Medulla oblongata (tissue), 1 donor: ENCODE measurements around the gene GPR25.
"Not testable (repeated sequence)": the region's sequence is repeated elsewhere in the genome, so short reads cannot be mapped to it uniquely, and the experiment has no call there.

Source experiments
- DNase-seq: peaks from one replicate; pipeline ENCODE4 v3.0.0-alpha.2; 2015; ENCODE audit errors: extremely low spot score

Gene GPR25

DNA sequence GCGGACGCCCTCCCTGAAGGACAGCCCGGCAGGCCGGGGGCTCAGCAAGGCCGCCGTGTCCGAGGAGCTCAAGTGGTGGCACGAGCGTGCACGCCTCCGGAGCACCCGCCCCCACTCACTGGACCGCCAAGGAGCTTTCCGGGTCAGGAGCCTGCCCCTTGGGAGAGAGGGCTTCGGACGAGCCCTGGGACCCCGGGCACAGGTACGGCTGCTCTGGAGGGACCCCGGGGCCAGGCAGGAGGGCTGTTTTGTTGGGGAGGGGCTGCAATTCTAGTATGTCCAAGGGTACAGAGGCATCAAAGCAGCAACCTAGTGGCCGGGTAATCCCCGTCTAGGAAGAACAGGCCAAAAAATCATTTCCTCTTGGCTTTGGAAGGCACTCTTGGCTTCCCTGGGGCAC, 39.2 kb downstream of the GPR25 start:
- not testable (repeated sequence) for DNase-seq

DNA sequence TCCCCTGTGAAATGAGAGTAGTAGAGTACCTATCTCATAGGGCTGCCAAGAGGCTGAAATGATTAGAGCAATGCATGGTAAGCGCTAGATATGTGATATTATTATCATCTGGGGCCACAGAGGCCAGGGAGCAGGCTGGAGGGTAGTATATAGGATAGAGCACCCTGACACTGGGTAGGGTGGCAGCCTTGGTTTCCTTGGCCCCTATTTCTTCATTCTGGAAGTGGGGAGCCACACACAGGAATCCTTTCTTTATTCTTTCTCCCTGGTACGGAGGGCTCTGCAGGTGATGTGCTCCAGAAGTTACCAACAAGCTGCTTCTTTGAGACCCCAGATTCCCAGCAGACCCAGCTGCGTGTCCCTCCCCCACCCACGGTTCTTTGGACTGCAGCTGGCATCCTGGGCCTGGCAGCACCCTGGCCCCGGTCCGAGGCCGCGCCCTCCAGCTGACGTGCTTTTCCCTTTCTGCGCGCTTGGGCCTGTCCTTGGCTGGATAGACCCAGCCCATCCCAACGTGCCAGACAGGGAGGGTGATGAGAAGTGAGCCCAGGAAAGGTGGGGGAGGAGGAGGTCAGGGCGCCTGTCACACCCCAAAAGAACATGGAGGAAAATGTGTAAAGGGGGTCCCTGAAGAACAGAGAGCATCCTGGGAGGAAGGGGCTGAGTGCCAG, 40.1 kb downstream of the GPR25 start:
- DNase-seq, result no peak

DNA sequence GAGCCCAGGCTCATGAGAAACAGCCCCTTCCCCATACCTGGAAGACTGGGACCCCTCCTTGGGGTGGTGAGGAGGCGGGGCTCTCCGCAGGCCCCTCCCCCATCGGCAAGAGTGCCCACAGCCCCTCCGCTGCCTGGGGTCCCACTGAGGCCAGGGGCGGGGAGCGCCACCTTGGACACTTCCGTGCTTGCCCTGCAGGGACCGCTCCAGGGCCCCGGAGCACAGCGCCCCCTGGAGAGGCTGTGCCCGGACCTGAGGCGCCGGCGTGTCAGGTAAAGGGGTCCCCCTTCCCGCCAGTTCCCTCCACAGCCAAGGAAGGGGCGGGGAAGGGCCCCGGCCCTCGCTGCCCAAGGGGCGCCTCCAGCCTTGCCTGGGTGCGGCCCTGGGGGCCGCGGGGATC, 43.4 kb downstream of the GPR25 start:
- DNase-seq, result no peak

DNA sequence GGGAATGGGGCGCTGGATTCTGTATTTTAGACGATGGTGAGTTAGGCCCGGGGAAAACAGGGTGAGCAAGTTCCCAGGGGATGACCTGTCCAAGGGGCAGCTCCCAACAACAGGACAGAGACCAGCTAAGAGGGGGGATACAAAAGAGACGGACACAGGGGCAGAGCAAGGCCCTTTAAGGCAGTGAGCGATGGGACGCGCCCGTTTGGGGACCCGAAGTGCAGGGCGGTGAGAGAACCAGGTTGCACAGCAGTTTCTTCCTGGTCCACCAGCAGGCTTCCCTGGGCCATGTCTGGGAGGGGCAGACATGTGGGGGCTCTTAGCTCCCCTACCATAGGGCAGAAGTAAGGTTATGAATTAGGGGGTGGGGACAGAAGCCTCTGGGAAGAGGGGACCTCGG, 43.9 kb downstream of the GPR25 start:
- DNase-seq, result no peak

DNA sequence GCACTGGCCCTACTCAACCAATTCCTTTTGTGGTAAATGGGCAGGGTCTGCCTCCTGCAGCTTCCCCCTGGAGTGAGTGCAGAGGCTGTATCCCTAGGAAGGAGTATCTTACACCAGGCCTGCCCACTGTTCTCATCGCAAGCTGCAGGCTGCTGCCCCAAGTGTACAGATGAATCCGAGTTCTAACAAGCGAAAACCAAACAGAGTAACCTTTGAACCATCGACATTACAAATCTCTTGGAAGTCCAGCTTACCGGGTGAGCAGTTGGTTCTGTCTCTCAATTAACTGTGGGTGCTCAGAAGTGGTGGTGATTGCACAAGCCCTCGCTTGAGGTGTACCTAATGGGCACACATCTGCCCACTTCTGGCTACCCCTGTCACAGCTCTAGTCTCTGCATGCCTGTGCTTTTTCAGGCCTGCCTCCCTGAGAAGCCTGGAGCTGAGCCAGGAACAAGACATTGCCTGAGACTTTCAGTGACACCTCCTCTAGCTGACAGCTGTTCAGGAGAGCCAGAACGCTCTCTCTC, 44.6 kb downstream of the GPR25 start:
- DNase-seq, result no peak

DNA sequence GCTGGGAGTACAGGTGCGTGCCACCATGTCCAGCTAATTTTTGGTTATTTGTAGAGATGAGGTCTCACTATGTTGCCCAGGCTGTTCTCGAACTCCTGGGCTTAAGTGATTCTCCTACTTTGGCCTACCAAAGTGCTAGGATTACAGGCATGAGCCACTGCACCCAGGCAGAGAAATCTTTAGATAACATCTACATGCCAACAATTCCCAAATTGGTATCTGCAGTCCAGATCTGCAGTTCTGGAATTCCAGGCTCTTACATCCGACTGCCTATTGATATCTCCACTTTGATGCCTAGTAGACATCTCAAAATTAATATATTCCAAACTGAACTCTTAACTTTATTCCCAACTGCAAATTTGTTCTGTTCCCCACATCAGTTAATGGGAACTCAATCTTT, 45.2 kb downstream of the GPR25 start:
- no peak for DNase-seq

DNA sequence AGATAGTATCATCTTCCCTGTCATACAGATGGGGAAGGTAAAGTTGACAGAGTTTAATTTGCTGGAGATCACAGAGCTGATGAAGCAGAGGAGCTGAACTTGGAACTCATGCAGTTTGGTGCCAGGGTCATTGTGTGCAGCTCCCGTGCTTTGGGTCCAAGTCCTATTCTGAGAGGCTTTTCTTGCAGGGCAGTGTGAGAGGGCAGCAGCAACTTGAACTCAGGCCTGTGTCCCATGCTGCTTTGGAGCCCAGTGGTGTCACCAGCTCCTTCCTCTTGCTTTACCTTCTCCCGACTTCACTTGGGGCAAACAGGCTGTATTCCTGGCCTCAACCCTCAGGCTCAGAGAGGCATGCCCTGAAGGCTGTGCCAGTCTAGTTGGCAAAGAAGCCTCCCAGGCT, 46.6 kb downstream of the GPR25 start:
- DNase-seq, result no peak

DNA sequence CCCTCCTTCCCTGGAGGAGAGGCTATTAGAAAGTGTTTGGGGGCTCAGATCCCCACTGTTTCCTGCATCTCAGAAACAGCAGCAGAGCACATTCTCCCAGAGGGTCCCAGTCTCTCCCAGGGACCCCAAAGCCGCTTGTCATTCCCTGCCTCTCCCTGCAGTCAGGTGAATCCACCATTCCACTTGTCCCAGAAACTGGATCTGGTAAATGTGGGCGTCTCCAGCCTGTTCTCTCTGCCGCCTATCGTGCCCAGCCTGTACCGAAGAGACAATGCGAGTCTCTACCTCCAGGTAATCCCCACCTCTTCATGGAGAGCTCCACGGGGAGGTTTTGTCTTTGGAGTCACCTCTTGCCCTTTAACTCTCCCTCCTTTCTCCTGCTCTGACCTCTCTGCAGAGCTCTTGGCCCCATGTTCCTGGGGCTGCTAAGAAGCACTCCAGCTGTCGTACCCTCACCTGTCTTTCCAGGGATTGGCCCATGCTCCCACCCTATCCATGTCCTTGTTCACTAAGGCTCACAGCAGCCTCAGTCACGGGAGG, 48.9 kb downstream of the GPR25 start:
- DNase-seq, result no peak

DNA sequence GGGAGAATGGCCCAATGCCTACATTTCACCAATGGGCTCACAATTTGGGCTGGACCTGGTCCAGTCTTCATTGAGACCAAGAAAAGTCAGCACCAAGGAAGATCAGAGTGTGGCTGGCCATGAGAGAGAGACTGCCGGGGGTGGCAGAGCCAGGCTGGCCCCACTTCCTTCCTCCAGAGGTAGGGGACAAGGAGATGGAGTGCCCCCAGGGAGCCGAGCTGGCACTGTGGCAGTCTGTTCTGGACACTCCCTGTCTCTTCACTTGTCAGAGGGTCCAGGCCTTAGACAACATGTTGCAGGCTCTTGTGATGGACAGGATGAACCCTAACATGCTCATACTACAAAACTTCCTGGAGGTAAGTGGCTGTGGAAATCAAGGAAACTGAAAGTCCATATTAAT, 49.6 kb downstream of the GPR25 start:
- DNase-seq, result no peak

DNA sequence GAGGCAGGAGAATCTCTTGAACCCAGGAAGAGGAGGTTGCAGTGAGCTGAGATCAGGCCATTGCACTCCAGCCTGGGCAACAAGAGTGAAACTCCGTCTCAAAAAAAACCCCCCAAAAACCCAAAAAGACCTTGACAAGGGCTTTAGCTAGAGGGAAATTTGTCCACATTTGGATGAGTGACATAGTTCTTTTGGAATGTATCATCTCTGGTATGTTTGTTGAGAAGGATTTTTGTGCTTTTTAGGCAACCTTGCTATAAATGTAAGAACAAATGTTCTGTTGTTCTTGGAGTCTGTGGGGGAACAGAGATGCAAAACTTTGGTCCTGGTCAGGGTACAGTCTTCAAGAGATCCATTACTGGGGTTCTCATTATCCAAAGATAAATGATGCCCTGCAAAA, 50.8 kb downstream of the GPR25 start:
- no peak for DNase-seq
